PFSK-1 (cell line): ENCODE measurements around the gene TOR2A.

Experiments
- POLR2AphosphoS5 ChIP-seq: IDR thresholded peaks from 2 replicates; pipeline ENCODE4 v1.6.1; 2012; ENCODE audit warnings: low read depth, mild to moderate bottlenecking, control low read depth, low read length, moderate library complexity
- SIN3A ChIP-seq: IDR thresholded peaks from 2 replicates; pipeline ENCODE4 v1.6.1; 2012; ENCODE audit warnings: mild to moderate bottlenecking, low read length, moderate library complexity, borderline replicate concordance; ENCODE audit not compliant: insufficient read depth
- TAF1 ChIP-seq: IDR thresholded peaks from 2 replicates; pipeline ENCODE4 v1.6.1; 2012; ENCODE audit warnings: low read length, control low read depth, borderline replicate concordance; ENCODE audit not compliant: insufficient read depth
- TF ChIP-seq, protein P1 (sequence below), 2 experiments: IDR thresholded peaks; 2 replicates each; pipeline versions ENCODE4 v1.6.1 to v1.8.0; 2011 to 2012; ENCODE audit warnings: low read depth in 2 of 2, low read length in 2 of 2, control low read depth in 1 of 2, inconsistent platforms in 1 of 2, mild to moderate bottlenecking in 1 of 2, moderate library complexity in 1 of 2; ENCODE audit not compliant: insufficient read depth in 1 of 2

DNA sequence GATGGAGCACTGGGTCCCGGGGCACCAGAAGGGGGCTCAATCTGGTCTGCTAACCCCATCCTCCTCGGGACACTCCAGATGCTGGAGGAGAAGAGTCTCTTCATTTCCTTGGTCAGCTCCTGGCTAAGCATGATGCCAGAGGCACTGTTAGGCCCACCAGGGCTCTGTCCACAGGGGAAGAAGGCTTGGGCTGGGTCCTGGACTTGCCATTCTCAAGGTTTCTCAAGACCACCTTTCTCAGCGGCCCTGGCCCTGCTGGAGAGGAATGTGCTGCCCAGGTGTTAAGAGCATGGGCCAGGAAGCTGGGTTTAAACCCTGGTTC is 35.5 kb upstream of the TOR2A start:
- TF ChIP-seq, protein P1, sequence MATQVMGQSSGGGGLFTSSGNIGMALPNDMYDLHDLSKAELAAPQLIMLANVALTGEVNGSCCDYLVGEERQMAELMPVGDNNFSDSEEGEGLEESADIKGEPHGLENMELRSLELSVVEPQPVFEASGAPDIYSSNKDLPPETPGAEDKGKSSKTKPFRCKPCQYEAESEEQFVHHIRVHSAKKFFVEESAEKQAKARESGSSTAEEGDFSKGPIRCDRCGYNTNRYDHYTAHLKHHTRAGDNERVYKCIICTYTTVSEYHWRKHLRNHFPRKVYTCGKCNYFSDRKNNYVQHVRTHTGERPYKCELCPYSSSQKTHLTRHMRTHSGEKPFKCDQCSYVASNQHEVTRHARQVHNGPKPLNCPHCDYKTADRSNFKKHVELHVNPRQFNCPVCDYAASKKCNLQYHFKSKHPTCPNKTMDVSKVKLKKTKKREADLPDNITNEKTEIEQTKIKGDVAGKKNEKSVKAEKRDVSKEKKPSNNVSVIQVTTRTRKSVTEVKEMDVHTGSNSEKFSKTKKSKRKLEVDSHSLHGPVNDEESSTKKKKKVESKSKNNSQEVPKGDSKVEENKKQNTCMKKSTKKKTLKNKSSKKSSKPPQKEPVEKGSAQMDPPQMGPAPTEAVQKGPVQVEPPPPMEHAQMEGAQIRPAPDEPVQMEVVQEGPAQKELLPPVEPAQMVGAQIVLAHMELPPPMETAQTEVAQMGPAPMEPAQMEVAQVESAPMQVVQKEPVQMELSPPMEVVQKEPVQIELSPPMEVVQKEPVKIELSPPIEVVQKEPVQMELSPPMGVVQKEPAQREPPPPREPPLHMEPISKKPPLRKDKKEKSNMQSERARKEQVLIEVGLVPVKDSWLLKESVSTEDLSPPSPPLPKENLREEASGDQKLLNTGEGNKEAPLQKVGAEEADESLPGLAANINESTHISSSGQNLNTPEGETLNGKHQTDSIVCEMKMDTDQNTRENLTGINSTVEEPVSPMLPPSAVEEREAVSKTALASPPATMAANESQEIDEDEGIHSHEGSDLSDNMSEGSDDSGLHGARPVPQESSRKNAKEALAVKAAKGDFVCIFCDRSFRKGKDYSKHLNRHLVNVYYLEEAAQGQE (IDR thresholded peaks at IDR 0.05; ENCODE audit: insufficient read depth in 1 of 2, low read depth in 2 of 2, low read length in 2 of 2) = no peak
- TF ChIP-seq TAF1 (no peak), POLR2AphosphoS5 (no peak), SIN3A (no peak)
